ENCODE results near the gene ZHX3.

Gene ZHX3

GRCh38 chr20:41221614-41222218 lies 95.8 kb downstream of the ZHX3 start:
- no peak for DNase-seq

GRCh38 chr20:41219824-41220223 lies 97.7 kb downstream of the ZHX3 start:
- DNase-seq: no peak

GRCh38 chr20:41218466-41218865 lies 99.1 kb downstream of the ZHX3 start:
- DNase-seq: no peak

- DNase-seq: no peak
Measured at GRCh38 chr20:41217422-41217821, 100.1 kb downstream of the ZHX3 start.

- DNase-seq: no peak
Measured at GRCh38 chr20:41214666-41215065, 102.9 kb downstream of the ZHX3 start.

GRCh38 chr20:41214202-41214601 lies 103.3 kb downstream of the ZHX3 start:
- no peak for DNase-seq

GRCh38 chr20:41213150-41213820 lies 104.2 kb downstream of the ZHX3 start:
- no peak for DNase-seq

- no peak for DNase-seq
Measured at GRCh38 chr20:41205313-41205712, 112.2 kb downstream of the ZHX3 start.

- no peak for DNase-seq
Measured at GRCh38 chr20:41204304-41205265, 112.9 kb downstream of the ZHX3 start.

- no peak for DNase-seq
Measured at GRCh38 chr20:41203660-41204059, 113.9 kb downstream of the ZHX3 start.

- no peak for DNase-seq
Measured at GRCh38 chr20:41202426-41202825, 115.1 kb downstream of the ZHX3 start.

- no peak for DNase-seq
Measured at GRCh38 chr20:41201760-41202159, 115.8 kb downstream of the ZHX3 start.

- DNase-seq: no peak
Measured at GRCh38 chr20:41200446-41201202, 116.9 kb downstream of the ZHX3 start.

- DNase-seq: no peak
Measured at GRCh38 chr20:41198443-41198842, 119.1 kb downstream of the ZHX3 start.

- no peak for DNase-seq
Measured at GRCh38 chr20:41196653-41197225, 120.8 kb downstream of the ZHX3 start.

- DNase-seq: no peak
Measured at GRCh38 chr20:41192575-41192974, 125.0 kb downstream of the ZHX3 start.

- no peak for DNase-seq
Measured at GRCh38 chr20:41191562-41192500, 125.7 kb downstream of the ZHX3 start.

- DNase-seq: no peak
Measured at GRCh38 chr20:41187668-41188067, 129.9 kb downstream of the ZHX3 start.

GRCh38 chr20:41185013-41185757 lies 132.3 kb downstream of the ZHX3 start:
- no peak for DNase-seq

GRCh38 chr20:41183831-41184230 lies 133.7 kb downstream of the ZHX3 start:
- DNase-seq: no peak

- no peak for DNase-seq
Measured at GRCh38 chr20:41183391-41183790, 134.1 kb downstream of the ZHX3 start.
